NCI-H1694 (cell line): ENCODE data around the gene DMRT3.

ENCODE experiments used
- DNase-seq: peaks from one replicate; lab custom pipeline; 2025; lab: John Stamatoyannopoulos, UW

DMRT3 gene

DNA sequence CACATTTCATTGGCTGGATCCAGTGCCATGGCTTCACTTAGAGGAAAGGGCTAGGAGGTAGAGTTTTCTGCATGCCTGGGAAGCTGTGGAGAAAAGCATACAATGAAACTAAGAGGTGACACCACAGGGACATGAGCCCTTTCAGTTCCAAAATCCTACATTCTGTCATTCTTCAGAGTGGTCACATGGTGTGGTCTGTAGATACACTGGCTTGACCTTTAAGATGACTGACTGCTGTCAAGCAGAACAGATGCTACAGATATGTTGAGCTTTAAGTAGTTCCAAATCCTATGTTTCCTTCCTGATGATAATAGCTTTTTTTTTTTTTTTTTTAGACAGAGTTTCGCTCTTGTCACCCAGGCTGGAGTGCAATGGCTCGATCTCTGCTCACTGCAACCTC lies 26.2 kb downstream of the DMRT3 start:
- DNase-seq: no peak

DNA sequence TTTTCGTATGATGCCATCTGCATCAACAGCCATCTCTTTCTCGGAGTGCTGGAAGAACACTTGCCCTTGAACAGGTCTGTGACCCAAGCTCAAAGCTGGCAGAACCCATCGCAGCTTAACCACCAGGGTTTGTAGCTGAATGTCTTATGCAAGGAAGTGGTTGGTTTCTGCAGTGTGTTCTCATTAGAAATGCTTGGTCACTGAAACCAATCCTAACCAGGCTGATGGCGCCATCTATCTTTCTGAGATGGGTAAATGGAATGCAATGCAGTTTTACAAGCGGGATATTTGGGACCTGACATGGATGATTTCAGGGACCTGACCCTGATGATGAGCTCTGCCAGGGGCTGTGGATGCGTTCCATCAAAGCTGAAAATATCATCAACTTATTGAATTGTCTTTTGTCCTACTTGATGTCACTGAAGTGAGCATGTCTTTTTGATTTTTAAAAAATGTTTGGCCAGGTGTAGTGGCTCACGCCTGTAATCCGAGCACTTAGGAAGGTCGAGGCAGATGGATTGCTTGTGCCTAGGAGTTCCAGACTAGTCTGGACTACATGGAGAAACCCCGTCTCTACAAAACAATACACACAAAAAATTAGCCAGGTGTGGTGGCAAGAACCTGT lies 28.7 kb downstream of the DMRT3 start:
- DNase-seq: no peak

DNA sequence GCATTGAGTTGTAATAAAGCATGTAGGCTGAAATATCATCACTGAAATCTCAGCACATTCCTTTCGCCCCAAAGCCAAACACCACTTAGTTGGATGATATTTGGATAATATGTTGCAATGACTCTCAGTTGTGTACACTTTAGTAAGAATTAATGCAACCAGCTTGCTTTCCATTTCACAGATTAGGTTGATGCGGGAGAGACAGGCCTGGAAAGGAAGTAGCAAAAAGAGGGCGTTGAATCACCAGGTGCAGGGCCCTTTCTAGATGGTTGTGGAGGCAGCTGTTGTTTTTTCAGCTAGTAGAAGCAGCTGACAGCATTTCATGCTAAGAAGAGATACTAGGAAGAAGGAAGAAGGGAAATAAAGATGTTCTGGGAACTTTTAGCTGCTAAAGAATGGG lies 30.9 kb downstream of the DMRT3 start:
- DNase-seq: no peak

DNA sequence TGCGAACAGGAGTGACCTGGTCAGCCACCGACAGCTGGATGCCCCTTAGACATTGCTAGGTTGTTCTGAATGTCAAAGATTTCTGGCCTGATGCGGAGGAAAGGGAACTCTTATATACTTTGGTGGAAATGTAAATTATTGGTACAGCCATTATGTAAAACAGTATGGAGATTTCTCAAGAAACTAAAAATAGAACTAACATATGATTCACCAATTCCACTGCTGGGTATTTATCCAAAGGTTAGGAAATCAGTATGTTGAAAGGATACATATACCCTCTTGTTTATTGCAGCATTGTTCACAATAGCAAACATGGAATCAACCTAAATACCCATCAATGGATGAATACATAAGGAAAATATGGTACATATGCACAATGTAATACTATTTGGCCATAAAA lies 31.8 kb downstream of the DMRT3 start:
- no peak for DNase-seq

DNA sequence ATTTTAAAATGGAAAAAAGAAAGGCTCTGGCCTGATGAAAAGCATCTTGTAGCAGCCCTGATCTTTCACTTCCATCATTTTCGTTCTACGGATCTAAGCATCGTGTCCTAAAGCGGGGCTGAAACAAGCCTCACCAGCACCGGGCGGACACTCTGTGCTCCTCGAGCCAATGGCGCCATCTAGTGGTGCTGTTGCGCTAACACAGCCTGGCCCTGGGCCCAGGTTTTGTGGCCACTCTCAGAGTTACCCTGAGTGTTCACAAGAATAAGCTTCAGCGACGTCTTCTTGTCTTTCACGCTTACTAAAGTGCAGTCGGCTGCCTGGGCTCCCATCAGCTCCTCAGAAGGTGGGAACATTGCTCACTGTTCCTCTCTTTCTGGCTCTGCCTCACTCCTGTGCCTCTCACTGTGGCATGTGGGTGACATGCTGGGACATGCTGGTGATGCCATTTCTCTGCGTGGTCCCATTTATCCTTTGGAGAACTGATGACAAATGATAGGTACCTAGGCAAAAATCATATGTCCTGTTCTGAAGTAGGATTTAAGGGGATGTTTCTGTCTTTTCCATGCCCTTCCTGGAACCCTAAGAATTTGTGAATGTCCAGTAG lies 32.7 kb downstream of the DMRT3 start:
- peak; percentile 79 for DNase-seq

DNA sequence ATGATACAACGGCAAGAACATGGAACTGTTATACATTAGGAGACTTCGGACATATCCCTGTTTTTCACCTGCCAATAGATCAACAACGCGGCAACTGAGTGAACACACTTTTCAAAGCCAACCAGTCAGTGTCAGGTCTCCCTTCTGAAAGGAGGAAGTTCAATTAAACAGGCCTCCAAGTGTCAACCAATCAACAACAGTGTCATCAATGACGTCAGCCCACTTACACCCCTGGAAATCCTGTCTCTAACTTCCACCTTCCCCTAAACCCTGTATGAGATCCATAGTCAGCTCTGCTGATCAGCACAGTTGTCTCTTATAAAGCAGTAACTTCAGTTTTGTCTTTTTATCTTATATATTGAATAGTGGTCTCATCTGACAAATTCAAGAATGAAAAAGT lies 36.6 kb downstream of the DMRT3 start:
- no peak for DNase-seq

DNA sequence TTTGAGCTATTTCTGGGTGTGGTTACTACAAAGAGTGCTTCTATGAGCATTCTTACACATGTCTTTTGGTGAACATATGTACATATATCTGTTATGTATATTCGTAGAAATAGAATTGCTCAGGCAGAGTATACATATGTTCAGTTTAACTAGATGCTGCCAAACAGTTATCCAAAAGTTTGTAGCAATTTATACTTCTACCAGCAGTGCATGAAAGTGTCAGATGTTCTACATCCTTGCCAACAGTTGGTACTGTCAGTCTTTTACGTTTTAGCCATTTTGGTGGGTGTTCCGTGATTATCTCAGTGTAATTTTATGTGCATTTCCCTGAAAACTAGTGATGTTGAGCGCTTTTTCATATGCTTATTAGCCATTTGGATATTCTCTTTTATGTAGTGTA lies 37.8 kb downstream of the DMRT3 start:
- no peak for DNase-seq

DNA sequence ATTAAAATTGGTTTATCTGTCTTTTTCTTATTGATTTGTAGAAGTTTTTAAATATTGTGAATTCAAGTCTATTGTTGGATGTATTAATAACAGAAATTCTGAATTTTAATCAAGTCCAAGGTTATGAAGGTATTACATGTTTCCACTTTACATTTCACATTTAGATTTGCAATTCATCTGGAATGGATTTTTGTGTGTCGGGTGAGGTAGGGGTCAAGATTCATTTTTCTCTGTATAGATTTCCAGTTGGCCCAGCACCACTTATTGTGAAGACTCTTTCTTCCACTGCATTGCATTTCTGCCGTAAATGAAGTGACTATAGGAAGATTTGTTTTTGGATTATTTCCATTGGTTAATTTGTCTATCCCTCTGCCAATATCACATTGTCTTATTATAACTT lies 38.2 kb downstream of the DMRT3 start:
- DNase-seq: no peak

DNA sequence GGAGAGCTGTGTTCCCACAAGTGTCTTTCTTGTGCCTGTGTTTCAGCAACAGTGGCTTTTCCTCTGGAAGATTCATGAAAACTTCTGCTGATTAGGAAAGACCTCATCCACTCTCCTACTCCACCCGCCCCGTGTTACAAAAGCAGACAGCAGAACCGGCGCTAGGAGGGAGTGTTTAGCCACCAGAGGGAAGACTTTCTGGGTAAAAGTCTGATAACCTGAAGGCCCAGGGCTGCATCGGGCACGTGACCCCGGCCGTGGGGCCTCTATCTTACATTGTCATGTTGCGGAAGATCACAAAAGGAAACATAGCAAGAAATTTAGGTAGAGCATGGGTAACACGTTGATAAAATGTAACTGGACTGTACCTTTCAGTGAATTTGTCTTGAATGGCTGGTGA lies 41.7 kb downstream of the DMRT3 start:
- no peak for DNase-seq

DNA sequence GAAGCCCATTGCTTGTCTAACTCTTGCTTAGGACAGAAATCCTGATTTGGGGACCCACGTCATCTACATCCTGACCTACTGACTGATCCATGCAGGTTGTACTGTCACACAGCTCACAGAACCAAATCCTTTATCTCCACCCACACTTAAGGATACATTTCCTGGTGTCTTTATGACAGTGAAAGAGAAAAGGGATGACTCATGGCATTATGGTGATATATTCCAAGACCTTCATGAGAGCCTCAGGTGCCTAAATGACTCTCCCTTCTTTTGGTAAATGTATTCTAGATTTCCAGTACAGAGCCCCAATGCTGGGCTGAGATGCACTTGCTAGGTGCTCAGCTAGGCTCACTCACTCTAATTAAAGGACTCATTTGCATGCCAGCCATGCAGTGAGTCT lies 47.7 kb downstream of the DMRT3 start:
- DNase-seq: no peak

DNA sequence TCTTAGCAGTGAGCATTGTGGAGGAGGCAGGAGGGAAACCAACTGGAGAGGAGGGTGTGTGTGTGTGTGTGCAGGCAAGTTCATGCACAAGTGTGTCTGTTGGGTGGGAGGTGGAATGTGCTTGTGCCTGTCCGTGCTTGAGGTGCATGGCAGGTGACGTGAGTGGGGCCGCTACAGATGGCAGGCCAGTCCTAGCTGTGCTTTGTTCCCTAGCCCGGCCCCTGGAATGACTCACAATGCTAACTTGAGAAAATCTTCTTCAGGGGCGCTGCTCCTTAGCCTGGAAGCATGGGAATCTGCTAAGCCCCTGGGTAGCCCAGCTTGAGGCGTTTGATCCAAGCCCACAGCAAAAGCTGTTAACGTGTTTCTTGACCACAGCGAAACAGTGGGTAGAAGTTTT lies 48.7 kb downstream of the DMRT3 start:
- DNase-seq: no peak

DNA sequence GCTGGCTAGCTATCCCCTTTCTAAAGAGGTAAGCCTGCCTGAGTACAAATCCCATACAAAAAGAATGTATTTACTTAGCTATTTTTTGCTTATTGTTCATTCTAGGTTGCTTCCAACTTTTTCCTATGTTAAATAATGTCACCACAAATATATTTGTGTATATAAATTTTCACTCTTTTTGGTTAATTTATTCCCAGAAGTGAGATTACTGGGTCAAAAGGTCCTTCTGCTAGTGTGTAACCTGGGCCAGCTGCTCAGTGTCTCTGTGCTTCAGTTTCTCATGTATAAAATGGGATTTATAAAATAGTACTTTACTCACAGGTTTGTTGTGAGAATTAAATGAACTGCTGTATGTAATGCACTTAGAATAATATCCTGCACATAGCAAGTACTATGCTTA lies 49.8 kb downstream of the DMRT3 start:
- no peak for DNase-seq

DNA sequence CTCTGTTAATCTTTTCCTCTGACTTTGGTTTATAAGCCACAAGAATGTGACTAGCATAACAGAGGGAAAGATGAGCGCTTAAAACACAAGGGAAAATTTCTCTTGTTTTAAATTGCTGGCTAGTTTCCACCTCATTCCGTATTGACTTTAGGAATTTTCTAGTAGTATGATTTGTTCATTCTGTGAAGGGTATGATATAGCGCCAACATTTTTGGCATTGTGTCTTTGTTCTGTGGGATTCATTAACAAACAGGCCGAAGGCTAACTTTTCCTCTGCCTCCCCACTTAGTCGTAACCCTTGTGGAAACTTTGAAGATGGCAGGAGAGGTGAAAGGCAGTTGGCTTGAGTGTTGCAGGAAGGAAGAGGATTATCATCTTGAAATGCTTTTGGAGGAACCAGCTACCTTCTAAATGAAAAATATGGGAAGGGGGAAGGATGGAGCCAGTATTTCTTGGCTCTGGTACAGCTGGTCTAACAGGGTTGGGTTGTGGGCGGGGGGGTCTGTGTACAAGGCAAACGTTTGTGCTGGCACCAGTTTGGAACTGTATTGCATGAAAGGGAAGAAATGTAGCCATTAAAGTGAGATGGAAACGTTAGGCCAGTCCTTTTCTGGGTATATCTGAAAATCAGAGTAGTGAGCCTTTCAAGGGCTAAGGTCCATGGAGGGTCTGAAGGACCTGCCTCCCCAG lies 52.2 kb downstream of the DMRT3 start:
- no peak for DNase-seq

DNA sequence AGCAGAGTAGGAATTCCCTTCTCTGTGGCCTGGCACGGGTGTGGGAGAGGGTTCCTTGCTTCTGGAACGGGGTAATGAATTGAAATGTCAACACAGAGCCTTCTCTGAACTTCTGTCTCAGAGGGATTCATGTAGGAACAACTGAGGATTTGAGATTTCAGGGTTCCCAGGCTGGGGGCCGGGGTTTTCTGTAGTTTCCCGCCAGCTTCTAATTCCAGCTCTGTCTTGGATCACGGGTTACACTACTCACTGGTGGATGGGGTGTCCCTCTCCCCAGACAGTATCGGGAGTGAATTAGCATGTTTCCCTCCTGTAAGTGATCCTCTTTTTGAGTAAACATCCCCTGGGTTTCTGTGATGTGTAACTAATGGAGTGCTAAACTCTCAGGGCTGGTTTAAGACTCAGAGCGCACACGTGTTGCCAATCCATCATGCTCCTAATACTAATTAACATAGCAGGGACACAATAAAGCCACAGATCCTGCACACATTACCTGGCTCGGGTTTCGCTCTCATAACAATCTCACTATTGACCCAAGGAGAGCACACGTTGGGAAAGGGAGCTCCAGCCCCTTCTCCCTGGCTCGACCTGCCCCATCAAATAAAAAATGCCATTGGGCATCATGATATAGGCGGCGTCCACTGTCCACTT lies 55.6 kb downstream of the DMRT3 start:
- DNase-seq: no peak

DNA sequence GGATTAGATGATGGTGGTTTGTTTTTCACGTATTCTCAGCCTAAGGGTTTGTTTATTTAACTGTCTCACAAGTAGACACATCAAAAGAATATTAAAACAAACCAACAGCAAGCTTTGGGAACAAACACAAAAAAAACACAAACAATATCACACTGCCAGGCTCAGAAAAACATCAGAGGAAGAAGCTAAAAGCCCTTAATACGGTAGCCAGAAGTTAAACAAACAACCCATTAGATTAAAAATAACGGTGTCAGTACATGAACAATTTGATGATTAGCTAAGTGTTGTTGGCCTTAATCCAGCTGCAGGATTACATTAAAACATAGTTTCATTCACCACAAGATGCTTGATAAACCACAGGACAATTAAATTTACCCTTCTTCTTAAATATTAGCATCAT lies 57.8 kb downstream of the DMRT3 start:
- no peak for DNase-seq

DNA sequence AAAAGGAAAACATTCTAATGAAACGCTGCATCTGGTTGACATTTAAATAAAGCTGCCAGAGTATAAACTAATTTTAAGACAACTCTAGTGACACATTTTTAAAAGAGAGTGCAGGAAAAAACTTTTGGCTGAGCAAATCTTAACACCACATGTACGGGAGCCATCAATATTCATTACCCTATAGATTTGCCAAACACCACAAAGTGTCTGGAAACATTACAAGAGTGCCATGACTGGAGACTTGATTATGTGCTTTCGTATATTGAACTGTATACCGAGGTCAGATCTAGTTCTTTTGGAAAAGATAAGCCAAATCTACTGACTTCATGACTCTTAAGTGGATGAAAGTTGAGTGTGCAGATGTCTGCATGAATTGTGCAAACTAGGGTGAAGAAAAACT lies 63.1 kb downstream of the DMRT3 start:
- no peak for DNase-seq
